ENCODE data around the gene NAV2. TPM values are rescaled to one million over a fixed set of nuclear protein-coding genes. Genes with fewer than 3 reads are reported as not detected.

NAV2 gene
- total RNA-seq, 4 donors from 2014 or later = 19.2 to 34.7 (median 25.8) TPM

DNA sequence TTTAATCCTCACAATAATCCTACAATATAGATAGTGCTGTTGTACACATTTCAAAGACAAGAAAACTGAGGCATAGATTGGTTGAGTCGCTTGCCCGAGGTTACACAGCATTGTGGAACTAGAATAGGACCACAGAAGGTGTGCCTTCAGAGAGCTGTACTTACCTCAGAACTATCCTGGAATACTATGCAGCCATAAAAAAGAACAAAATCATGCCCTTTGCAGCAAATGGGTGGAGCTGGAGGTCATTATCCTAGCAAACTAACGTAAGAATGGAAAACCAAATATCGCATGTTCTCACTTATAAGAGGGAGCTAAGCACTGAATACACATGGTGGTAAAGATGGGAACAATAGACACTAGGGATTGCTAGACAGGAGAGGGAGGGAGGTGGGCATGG is 15.7 kb upstream of the NAV2 start:
- Histone ChIP-seq H3K4me3 (no peak overlapping the region), H3K36me3 (no peaks in the 10 kb centered on the region), H3K9me3 (no peaks in the 10 kb centered on the region), H3K27ac (no peak overlapping the region), H3K27me3 (no peaks in the 10 kb centered on the region), H3K4me1 (peaks cover 0 to 25% (median 2%) of the 10 kb centered on the region in 4 donors)
- DNase-seq (ENCODE audit: low spot score in 2 of 2) = no peak
- TF ChIP-seq CTCF (IDR thresholded peaks at IDR 0.05) (no peak), POLR2A (IDR thresholded peaks at IDR 0.05) (no peak), EP300 (IDR thresholded peaks at IDR 0.05) (no peak)
- WGBS, 2 donors = 96 to 97% methylated on average over 4 of the region's 4 CpGs

DNA sequence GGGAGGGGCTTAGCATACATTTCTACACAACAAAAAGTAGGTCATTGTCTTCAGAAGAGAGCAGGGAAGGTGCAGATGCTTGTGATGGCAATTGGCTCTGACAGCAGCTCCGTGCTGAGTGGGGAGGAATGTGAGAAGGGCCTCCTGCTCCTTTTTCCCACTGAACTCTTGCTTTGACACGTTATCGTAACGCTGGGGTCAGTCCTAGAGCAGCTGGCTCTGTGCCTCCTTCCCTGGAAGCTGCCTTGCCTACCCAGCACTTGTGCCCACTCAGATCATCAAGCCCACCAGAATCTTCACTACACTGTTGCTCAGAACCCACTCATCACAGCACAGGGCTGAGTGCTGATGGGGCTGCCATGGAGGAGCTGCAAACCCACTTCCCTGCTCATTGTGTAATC is 14.9 kb upstream of the NAV2 start:
- no peaks in the 10 kb centered on the region for H3K27me3 ChIP-seq
- H3K9me3 ChIP-seq = no peaks in the 10 kb centered on the region
- no peak for DNase-seq (ENCODE audit: low spot score in 2 of 2)
- 41 to 62% methylated on average over 4 of the region's 4 CpGs for WGBS, 2 donors
- no peaks in the 10 kb centered on the region for H3K36me3 ChIP-seq
- H3K4me1 ChIP-seq = peaks cover 0 to 30% (median 2%) of the 10 kb centered on the region in 4 donors
- H3K4me3 ChIP-seq = no peak overlapping the region
- no peak for TF ChIP-seq POLR2A (IDR thresholded peaks at IDR 0.05)
- TF ChIP-seq EP300 (IDR thresholded peaks at IDR 0.05) = no peak
- TF ChIP-seq CTCF (IDR thresholded peaks at IDR 0.05) = no peak
- no peak overlapping the region for H3K27ac ChIP-seq

DNA sequence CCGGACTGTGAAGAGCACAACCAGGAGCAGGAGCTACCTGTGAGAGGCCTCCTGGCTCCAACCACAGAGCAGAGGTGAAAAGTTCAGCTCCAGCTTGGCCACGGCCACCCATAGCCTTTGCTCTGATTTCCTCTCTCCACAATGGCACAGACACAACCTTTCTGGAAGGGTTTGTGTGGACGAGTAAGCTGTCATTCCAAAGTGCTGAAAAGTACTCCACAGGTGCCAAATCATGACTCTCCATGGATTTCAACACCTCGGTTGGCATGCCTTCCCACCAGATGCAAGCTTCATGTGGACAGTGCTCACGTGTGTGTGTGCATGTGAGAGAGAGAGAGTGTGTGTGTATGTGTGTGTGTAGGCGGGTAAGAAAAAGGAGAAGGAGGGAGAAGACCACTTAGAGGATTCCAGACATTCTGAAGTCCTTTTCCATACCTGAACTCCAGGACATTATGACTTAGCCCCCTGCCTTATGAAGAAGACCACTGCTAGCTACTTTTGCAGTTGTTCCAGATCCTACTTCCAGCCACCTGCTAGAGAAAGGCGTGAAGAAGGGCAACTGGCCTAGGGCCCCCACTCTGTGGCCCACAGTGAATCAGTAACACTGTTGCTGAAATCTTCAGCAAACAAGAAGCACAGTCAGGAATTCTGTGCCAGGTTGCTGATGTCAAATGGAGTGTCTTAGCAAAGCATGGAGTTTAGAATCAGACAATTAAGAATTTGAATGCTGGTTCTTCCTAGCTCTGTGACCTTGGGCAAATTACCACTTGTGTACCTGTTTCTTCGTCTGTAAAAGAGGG is 13.9 kb upstream of the NAV2 start:
- no peak overlapping the region for H3K4me3 ChIP-seq
- no peaks in the 10 kb centered on the region for H3K9me3 ChIP-seq
- H3K27me3 ChIP-seq = no peaks in the 10 kb centered on the region
- H3K27ac ChIP-seq = peak overlapping the region in 1 of 4 donors; percentile 62
- TF ChIP-seq EP300 (IDR thresholded peaks at IDR 0.05) (peak; percentile 18 to 75), CTCF (IDR thresholded peaks at IDR 0.05) (no peak), POLR2A (IDR thresholded peaks at IDR 0.05) (no peak)
- DNase-seq (ENCODE audit: low spot score in 2 of 2) = peak in 1 of 2 donors; percentile 78
- H3K4me1 ChIP-seq = peaks cover 0 to 30% (median 2%) of the 10 kb centered on the region in 4 donors
- 77 to 86% methylated on average over 8 of the region's 8 CpGs for WGBS, 2 donors
- no peaks in the 10 kb centered on the region for H3K36me3 ChIP-seq

DNA sequence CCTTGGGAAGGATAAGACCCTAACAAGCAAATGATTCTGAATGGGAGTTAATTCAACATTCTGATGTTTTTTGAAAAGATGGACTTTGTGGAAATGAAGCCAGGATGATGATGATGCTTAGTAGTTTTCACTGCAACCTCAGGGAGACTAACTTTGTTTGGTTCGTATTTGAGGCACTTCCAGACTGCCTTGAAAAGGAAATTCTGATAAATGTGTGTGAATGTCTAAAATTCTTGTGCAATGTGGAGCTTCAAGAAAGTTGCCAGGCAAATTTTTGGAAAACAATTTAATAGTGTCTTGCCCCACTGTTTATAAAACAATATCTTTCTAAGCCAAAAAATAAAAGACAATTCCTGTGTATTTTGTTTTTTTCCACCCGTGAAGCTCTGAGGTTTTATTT is 11.2 kb upstream of the NAV2 start:
- Histone ChIP-seq H3K9me3 (no peaks in the 10 kb centered on the region), H3K4me3 (no peak overlapping the region), H3K4me1 (peaks cover 0 to 30% (median 2%) of the 10 kb centered on the region in 4 donors), H3K27me3 (no peaks in the 10 kb centered on the region), H3K36me3 (no peaks in the 10 kb centered on the region), H3K27ac (peak overlapping the region in 2 of 4 donors; percentile 73 to 77)
- 31 to 34% methylated on average over 2 of the region's 2 CpGs for WGBS, 2 donors
- DNase-seq (ENCODE audit: low spot score in 2 of 2) = no peak
- TF ChIP-seq EP300 (IDR thresholded peaks at IDR 0.05) (peak in 1 of 2 donors; percentile 45), CTCF (IDR thresholded peaks at IDR 0.05) (no peak)

DNA sequence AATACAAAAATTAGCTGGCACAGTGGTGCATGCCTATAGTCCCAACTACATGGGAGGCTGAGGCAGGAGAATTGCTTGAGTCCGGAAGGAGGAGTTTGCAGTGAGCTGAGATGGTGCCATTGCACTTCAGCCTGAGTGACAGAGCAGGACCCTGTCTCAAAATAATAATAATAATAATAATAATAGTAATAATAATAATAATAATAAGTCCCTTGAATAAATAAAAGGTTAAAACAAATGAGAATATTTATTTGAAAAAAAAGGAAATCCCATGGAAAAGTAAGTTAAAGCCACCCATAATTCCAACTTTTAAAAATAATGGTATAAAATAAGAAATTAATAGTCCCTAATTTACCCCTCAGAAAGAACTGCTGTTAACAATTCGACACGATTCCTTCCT is 10.0 kb upstream of the NAV2 start:
- no peaks in the 10 kb centered on the region for H3K27me3 ChIP-seq
- H3K4me1 ChIP-seq = peaks cover 0 to 28% (median 2%) of the 10 kb centered on the region in 4 donors
- no peak for TF ChIP-seq CTCF (IDR thresholded peaks at IDR 0.05)
- TF ChIP-seq POLR2A (IDR thresholded peaks at IDR 0.05) = no peak
- no peak for TF ChIP-seq EP300 (IDR thresholded peaks at IDR 0.05)
- no peak overlapping the region for H3K4me3 ChIP-seq
- DNase-seq (ENCODE audit: low spot score in 2 of 2) = no peak
- H3K27ac ChIP-seq = no peak overlapping the region
- H3K9me3 ChIP-seq = no peaks in the 10 kb centered on the region
- 95 to 96% methylated on average over 3 of the region's 3 CpGs for WGBS, 2 donors
- H3K36me3 ChIP-seq = no peaks in the 10 kb centered on the region
